Measurements from ENCODE around the gene TMEM92. TPM values are rescaled to one million over a fixed set of nuclear protein-coding genes. Genes with fewer than 3 reads are reported as not detected.
"Not testable (repeated sequence)": the region's sequence is repeated elsewhere in the genome, so short reads cannot be mapped to it uniquely, and the experiment has no call there.

TMEM92 gene
- total RNA-seq, 1 donor from 2014 or later = 0.88 TPM

DNA sequence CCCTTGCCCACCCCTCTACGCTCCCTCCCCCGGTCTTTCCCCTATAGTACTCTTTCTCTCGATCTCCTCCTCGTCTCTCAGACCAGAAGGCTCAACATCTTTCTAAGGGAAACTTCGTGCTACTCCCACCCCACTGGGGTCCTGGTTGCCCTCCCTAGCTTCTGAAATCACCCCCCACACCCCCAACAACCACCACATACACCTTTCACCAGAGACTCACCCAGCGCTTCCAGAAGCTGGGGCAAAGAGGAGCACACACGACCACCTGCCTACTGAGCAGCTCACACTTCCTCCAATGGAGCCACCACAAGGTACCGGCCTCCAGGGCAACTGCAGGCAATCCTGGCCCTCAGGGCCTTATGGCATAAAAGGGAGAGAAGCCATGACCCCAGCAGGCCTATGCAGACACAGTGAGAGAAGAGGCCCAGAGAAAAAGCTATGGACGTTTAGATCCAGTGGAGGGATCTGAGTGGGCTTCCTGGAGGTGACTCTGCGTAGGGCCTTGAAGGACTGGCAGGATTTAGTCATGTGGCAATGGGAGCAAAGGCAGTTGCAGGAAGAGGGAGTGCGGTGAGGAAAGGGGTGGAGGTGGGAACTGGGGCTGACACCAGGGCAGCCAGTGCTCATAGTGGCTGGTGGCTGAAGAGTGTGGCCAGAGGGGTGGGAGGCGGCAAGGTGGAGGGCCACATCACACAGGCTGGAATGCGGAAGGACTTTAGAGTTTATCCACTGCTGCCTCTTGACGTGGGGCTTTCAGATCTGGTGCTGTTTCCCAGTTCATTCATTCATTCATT lies 12.1 kb upstream of the TMEM92 start:
- ATAC-seq = no peak

DNA sequence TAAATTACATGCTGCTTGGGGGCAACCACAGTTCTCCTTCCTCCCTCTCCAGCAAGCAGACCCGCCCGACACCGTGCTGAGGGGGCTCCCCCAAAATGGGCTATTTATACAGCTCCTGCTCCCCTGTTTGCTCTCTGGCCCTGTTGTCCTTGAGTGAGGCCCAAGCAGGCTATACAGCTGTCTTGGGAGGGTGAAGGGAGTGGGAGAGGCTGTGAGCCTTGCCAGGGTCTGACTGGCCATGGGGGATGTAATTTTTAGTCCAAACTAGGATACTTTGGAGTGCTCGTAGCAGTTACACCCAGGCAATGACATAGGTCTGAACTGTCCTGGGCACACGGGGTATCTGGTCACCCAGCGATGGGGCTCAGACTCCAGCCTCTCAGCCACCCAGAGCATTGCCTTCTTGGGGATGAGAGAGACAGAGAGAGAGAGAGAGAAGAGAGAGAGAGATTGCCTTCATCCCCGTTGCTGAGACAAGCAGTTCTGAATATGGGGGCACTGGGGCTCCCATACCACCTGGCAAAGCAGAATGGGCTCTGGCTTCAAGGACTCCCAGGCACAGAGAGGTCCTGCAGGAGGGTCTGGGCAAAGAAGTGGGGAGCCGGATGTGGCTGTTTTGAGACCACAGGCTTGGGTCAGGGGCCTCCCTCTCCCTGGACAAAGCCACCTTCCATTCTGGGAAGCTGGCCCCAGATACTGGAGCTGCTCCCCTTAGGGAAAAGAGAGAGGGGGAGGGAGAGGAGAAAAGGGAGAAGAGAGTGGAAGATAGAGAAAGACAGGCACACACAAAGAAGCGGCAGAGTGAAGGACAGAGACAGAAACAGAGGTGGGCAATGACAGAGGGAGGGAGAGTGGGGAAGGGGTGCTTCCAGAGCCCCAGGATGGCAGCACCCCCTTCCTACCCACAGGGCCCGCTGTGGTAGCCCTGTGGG lies 10.7 kb upstream of the TMEM92 start:
- ATAC-seq = no peak

DNA sequence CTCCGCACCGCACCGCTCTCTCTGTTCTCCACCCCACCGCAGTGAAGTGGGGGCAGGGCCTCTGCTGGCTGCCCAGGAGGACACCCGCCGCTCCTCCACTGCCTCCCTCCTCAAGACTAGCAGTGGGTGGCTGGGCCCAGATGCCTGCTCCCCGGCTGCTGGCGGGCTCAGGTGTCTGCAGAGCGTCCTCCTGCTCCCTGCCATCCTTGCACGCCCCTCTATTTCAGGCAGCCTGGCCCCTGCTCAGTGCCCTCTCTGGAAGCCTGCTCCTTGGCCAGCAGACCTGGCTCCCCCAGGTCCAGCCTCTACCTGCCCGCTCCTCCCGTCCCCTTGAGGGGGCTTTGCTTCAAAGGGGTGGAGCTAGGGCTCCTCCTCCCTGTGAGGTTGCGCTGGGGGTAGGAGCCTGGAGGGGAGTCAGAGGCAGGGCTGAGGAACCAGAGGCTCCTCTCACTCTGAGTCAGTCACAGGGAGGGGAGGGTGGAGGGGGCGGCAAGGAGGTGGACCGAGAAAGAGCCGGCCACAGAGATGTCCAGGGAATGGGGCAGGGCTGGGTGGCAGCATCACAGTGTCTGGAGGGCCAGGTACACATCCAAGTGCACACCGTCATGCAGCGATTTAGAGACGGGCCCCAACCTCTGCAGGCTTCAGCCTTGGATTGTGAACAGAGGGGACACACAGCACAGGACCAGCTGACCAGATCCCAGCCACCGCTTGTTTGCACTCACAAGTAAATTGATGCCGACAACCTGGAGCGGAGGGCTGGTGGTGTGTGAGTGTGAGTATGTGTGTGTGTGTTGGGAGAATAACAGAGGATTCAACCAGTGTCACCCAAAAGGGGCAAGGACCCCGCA lies 9.8 kb upstream of the TMEM92 start:
- ATAC-seq = no peak

DNA sequence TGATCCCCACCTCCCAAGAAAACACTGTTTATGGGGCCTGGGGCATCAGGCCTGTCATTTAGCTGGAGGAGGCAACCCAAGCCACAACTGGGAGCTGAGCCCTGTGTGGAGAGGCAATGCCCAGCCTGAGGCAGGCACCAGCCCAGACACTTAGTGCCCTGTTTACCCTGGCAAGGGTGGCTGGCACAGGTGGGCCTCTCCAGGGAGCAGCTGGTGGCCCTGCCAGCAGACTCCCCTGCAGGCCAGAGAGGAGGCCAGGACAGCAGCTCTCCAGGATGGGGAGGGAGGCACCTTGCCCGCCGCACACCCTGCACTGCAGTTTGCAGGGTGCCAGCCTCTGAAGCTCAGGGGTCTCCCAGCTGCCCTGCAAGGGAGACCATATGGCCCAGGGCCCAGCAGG lies 9.1 kb upstream of the TMEM92 start:
- no peak for ATAC-seq

DNA sequence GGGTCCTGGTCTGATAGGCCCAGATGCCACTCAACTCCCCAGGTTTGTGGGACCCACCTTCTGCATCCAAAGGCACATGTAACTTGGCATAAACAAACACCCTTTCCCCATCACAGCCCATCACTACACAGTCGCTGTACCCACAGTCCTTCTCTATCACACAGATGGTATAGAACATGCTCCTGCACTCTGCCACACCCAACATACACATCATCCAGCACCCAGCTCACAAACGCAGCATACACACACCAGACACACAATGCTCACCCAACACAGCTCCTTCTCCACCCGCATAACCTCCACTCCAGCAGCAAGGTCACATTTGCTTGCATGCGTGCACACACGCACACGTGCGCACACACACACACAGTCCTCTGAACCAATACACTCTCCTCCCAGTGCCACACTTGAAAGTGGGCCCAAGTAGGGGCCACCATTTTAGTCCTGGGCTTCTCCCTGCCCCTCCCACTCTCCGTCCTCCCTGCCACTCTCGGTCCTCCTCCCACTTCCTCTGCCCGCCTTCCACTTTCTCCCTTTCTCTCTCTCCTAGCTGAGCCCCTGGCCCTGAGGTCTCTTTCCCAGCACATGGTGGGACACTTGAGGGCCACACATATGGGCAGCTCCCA lies 8.5 kb upstream of the TMEM92 start:
- ATAC-seq = no peak

DNA sequence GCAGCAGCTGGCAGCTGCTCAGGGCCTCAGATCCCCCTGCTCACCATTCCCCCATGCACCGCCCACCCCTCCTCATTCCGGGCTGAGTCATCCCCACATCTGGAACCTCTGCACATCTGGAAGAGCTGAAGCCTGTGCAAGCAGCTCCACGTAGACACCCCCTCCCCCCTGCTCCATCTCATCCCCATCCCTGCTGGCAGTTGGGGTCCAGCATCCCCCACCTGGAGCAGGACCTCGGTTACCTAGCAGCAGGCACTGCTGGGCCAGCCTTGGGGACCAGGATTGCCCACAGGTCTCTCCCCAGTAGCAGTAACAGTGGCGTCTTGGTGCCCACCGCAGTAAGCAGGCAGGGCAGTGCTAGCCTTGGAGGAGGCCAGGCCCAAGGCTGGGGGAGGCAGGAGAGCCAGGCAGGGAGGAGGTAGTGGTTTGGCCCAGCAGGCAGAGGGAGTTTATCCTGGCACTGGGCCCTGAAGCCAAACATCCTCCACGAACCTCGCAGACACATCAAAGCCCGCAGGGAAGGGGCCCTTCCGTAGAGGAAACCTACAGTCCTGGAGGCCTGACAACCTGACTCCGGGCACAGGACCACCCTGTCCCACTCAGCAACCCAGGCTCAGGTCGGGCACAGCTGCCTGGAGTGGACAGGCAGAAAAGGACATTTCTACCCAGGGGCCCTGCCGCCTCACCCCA lies 7.7 kb upstream of the TMEM92 start:
- no peak for ATAC-seq

DNA sequence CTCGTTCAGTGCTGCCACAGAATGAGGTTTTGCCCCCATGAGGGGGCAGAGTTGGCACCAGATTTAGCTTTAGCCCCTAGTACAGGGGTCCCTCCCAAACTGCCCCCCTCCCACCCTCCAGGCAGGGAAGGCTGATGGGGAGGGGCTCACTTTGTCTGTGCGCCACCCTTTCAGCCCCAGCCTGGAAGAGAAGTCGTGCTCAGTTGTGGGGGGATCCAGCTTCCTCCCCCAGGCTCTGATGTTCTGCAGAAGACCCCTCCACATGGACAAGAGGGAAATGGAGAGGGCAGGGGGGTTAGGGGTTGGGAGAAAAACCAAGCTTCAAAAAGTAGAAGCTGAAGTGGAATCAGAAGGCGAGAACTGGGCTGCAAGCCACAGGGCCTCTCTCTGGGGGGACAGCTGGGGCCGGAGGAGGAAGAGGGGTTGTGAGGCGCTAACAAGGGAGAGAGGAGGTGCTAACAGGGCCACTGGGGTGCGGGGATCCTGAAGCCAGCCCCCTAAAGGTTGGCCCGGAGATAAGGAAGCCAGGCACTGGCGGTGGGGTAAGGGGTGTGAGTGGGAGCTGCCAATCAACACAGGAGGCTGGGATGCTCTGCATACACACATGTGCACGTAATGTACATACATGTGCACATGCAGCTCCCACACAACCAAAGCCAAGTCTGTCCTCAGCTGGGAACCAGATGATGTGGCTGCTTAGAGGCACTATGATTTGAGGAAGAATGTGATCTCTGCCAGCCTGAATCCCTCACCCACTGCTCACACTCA lies 7.0 kb upstream of the TMEM92 start:
- no peak for ATAC-seq

DNA sequence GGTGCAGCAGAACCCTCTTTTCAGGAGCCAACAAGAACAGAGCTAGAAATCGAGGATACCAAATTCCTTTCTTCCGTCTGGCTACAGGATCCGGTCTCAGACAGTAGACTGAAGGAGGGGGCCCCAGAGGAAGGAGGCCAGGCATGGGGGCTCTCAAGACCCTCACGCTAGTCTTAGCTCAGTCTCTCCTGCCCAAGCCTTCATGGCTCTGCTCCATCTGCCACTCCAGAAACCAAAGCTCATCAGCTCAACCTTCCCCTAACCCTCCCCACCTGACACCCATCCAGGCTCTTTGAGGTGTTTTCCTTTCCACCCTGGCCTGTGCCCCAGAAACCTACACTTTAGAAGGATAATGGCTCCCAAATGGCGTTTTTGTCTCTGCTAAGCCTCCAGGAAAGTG lies 6.2 kb upstream of the TMEM92 start:
- no peak for ATAC-seq

DNA sequence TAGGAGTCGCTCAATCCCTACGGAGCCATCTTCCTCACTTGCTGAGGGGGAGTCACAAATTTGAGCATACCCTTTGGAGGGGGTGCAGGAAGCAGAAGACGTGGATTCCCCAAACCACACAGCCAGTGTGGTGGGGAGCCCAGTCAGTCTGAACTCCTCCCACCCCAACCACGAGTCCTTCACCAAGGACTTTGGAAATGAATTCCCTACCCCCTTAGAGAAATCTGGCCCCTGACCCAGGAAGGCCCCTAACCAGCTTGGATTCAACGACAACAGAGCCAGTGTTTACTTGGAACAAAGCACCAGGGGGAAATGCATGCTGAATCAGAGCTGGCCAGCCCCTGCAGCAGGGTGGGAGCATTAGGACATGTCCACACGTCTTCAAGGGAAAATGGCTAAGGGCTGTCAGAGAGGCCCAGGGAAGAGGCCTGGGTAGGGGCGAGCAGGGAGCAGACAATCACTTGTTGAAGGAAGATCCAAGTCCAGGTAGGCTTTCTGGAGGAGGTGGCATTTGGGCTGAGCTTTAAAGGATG lies 5.5 kb upstream of the TMEM92 start:
- ATAC-seq = no peak

DNA sequence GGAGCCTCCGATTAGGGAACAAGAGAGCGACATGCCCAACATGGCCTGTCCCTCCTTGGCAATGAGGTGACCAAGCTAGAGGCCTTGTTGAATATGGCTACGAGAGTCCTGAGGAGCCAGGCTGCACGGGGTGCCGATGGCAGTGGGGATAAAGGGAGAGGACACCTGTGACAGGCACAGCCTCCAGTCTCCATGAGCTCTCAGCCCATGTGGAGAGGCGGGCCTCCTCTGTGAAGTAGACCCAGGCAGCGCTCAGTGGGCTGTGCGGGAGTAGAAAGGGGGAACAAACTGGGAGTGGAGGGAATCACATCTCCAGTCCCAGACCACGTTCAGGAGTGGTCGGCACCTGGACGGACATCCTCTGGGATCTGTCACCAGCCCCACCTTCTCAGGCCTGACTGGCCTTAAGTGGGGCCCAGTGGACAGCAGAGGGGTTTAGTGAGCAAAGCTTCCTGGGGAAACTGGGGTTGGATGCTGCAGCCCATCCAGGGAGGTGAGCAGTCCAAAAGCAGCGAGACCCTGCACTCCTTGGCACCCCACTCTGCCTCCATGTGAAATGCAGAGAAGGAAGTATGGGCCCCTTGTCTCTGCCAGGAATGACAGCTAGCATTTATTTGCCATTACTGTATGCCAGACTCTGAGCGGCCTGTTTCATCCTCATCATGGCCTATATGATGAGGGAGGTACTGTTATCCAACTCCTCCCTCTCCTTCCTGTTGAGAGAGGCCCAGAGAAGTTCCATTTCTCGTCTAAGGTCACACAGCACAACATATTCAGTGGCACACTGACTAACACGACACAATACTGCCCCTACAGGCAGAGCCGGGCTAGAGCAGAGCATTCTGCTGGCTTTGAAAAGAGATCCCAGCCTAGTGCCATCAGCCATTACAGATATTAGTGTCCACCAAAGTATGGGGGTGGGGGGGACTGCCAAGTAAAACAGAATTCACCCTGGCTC lies 4.5 kb upstream of the TMEM92 start:
- peak; percentile 64 for ATAC-seq

DNA sequence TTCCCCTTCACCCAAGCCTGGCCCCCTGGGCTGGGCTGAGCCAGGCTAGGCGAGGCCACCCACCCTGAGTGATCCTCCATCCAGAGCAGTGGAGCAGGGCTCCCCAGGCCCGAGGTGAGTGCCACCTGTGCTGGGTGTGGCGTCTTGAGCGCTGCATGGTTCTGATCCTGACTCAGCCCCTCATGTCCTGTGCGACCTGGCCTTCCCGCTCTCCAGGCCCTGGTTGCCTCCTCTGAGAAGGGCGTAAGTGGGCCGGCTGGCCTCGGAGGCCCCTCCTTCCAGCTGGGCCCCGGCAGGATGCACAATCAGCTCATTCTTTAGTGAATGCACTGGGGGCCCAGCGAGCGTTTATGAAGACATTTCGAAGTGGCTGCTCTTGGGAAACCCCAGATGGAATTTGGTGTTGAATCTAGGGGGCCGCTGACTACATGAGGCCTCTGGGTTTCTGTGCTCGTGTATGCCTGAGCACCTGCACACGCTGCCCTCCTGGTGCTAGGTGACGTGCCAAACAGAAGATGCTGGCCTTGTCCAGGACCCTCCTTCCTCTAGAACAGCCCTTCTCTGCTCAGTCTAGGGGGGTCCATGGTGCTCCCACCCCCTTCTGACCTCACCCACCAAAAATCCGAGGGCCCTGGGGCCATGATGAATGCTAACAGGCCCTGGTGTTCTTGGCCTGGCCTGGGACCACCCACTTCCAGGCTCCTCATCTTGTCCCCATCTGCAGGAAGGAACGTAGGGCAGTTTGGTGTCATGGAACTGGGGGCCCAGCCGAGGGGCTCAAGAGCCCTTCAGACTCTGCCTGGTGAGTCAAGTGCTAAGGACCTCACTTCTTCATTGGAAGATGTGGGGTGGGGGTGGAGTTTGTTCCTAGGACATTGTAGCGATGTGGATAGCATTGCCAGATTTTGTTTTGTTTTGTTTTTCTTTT lies 3.6 kb upstream of the TMEM92 start:
- peak; percentile 11 for ATAC-seq

DNA sequence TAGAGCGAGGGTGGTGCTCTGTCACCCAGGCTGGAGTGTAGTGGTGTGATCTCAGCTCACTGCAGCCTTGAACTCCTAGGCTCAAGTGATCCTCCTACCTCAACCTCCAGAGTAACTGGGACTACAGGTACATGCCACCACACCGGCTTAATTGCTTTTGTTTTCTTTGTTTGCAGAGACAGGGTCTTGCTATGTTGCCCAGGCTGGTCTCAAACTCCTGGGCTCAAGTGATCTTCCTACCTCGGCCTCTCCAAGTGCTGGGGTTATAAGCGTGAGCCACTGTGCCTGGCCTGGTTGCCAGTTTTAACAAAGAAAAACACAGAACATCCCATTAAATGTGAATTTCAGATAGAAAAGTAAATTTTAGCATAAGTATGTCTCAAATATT lies 2.9 kb upstream of the TMEM92 start:
- not testable (repeated sequence) for ATAC-seq

DNA sequence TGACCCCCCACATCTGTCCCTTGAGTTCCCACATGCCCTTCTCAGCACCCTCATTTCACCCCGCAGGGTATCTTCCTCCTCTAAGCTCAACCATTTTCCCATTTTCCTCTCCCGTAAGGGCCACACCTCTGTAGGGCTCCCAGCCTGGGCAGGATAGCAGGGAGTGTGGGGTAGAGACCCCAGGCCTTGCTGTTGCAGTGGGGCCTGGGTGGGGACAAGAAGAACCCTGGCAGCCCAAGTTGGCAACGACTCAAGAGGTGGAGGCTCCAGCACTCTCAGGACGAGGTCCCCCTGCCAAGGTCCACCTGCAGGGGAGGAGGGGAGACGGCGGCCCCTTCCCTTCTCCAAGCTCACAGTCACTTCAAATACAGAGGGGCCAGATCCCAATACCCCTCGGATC lies 2.0 kb upstream of the TMEM92 start:
- ATAC-seq = no peak

DNA sequence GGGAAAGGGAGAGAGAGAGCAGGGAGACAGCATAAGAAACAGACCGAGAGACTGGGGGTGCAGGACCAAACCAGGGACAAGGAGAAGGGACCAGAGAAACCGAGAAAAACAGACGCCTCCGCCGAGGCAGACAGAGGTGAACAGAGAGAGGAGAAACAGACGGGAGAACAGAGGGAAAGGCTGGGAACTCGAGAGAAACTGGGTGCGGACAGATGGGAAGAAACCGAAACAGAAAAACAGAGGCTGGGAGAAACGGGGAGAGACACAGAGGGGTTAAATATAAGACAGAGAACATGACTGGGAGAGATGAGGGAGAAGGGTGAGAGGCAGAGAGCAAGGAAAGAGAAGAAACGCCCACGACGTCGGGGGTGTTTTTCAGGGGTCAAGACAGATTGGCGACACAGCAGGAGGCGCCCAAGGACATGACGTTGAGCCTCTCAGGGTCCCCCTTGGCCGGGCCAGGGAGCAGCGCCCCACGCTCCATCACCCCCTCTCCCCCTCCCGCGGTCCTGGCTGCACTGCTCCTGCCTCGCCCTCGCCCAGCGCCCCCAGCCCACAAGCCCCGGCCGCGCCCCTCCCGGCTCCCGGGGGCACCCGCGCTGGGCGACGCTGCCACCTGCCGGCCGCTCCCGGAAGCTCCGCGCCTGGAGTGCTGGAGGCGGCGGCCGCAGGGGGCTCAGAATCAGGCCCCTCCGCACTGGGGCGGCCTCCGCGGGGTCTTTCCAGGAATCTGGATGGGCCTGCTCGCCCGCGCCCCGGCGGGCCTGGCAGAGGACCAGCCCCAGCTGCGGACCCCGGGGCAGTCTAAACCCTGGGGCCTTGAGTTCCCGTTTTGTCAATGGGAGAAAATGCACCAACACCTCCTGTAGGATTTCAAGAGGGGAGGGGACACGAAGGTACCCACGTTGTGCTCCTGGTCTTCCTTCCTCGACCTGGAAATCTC lies 1.3 kb upstream of the TMEM92 start:
- peak; percentile 59 for ATAC-seq

DNA sequence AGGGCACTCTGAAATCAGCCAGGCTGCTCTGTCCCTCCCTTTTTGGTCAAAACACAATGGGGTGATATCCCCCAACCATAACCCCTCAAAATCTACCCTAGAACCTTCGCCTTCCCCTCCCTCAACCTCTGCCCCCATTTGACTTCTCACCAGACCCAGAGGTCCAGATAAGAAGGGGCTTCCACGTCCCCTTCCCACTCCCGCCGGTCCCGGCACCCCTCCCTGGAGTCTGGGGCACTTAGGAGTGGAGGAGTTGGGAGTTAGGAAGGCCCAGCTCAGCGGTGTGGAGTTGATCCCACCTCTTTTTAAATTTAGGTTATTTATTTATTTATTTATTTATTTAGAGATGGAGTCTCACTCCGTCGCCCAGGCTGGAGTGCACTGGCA lies 619 bp upstream of the TMEM92 start:
- no peak for ATAC-seq

DNA sequence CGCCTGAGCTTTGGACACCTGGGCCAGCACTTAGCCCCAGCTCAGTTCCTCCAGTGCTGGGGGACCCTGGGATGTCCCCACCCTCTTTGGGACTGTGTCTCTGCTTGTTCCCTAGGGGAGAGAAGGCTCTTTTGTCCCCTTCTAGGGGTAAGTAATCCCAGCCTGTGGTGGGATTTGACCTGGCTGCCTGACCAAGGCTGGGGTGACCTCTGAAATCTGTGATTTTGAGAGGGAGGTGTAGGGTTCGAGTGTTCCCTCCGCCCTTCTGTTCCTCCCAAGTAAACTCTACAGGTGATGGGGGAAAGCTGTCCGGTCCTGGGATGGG lies 593 bp downstream of the TMEM92 start:
- no peak for ATAC-seq

DNA sequence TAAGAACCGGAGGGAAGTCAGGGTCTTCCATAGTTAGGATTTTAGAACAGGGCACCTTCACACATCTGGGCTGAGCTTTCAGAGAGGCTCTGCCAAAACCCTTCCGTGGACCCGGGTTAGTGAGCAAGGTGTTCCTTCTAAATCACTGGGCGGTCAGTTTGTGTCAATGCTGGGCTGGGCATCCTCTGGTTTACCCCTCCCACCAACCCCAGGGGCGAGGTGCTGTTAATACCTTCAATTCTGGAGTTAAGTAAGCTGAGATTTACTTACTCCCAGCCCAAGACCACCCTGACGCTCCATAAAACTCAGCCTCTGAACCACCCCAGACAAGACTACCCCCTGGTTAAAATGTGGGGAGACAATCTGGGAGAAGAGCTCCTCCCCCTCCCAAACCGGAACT lies 1.0 kb downstream of the TMEM92 start:
- no peak for ATAC-seq

Data from esophagus mucosa (tissue), 1 donor.